Natural killer cell (primary cell): Measurements from ENCODE around the gene ATMIN. TPM values are rescaled to one million over a fixed set of nuclear protein-coding genes. Genes with fewer than 3 reads are reported as not detected.

ENCODE experiments used
- ATAC-seq, 3 donors: fragments of 150-1000 bp in 2 of 3; fragments of 200-7000 bp in 1 of 3; cut with Tn5 transposase; 1 replicate in 1 of 3; 2 replicates in 2 of 3; pipeline ENCODE4 v1.10.0; 2021; ENCODE audit warnings: mild to moderate bottlenecking in 2 of 3, moderate library complexity in 2 of 3
- DNase-seq, 2 donors: peaks; one replicate each; pipeline versions ENCODE4 v3.0.0 to v3.0.0-alpha.2; 2013 to 2021; ENCODE audit warnings: mixed read lengths in 1 of 2
- H3K27ac ChIP-seq: one replicate; pipeline ENCODE4 v1.5.1; 2013; ENCODE audit warnings: mild to moderate bottlenecking, low read length
- H3K27me3 ChIP-seq: one replicate; pipeline ENCODE4 v1.6.1; 2013; ENCODE audit warnings: low read length; ENCODE audit not compliant: control insufficient read depth, insufficient read depth
- H3K36me3 ChIP-seq: one replicate; pipeline ENCODE4 v1.6.1; 2013; ENCODE audit warnings: low read length; ENCODE audit not compliant: control insufficient read depth, insufficient read depth
- H3K4me1 ChIP-seq: one replicate; pipeline ENCODE4 v1.6.1; 2013; ENCODE audit warnings: low read length; ENCODE audit not compliant: control insufficient read depth, insufficient read depth
- H3K4me3 ChIP-seq: one replicate; pipeline ENCODE4 v1.5.1; 2013; ENCODE audit warnings: low read length
- H3K9me3 ChIP-seq: one replicate; pipeline ENCODE4 v1.6.1; 2013; ENCODE audit warnings: low read length; ENCODE audit not compliant: control insufficient read depth, insufficient read depth
- H3K27ac Mint-ChIP-seq, 2 donors: one replicate each; pipeline ENCODE4 v1.8.0; 2022; ENCODE audit warnings: mild to moderate bottlenecking in 2 of 2, mixed read lengths in 2 of 2, moderate library complexity in 1 of 2
- H3K27me3 Mint-ChIP-seq, 2 donors: one replicate each; pipeline ENCODE4 v1.8.0; 2022; ENCODE audit warnings: low read depth in 2 of 2, mixed read lengths in 2 of 2
- H3K36me3 Mint-ChIP-seq: one replicate; pipeline ENCODE4 v1.8.0; 2022; ENCODE audit warnings: mixed read lengths
- H3K4me1 Mint-ChIP-seq, 2 donors: one replicate each; pipeline ENCODE4 v1.8.0; 2022; ENCODE audit warnings: mixed read lengths in 2 of 2
- H3K4me3 Mint-ChIP-seq: one replicate; pipeline ENCODE4 v1.8.0; 2022; ENCODE audit warnings: mild to moderate bottlenecking, moderate library complexity, mixed read lengths
- H3K9me3 Mint-ChIP-seq, 2 donors: one replicate each; pipeline ENCODE4 v1.8.0; 2022; ENCODE audit warnings: mixed read lengths in 2 of 2
- WGBS: methylation state at CpG from one replicate; pipeline ENCODE4 v1.1.7; 2013; ENCODE audit warnings: missing lambda C conversion rate; ENCODE audit not compliant: insufficient coverage; 5-methylcytosine and 5-hydroxymethylcytosine counted together
- intact Hi-C: fragments of 100-400 bp; cut with micrococcal nuclease; formaldehyde crosslinking; loops from one replicate; pipeline ENCODE4 v1.14.2; 2022
- total RNA-seq, 4 donors: library from RNA; stranded (reverse); fragments of 120-200 nt in 1 of 4; gene quantifications; one replicate each; pipeline versions ENCODE4 v1.2.3 to v1.2.4, GENCODE V29; 2013 to 2022
- TF ChIP-seq, protein P1 (sequence below): fragments of 200-600 bp; IDR thresholded peaks from one replicate; pipeline ENCODE4 v1.8.0; 2022; ENCODE audit warnings: antibody characterized with exemption

ATMIN gene
- total RNA-seq, 3 donors from 2014 or later (not counting 1 experiment from before 2014, with no cell fraction given), result 35.3 to 51.8 (median 39.9) TPM

DNA sequence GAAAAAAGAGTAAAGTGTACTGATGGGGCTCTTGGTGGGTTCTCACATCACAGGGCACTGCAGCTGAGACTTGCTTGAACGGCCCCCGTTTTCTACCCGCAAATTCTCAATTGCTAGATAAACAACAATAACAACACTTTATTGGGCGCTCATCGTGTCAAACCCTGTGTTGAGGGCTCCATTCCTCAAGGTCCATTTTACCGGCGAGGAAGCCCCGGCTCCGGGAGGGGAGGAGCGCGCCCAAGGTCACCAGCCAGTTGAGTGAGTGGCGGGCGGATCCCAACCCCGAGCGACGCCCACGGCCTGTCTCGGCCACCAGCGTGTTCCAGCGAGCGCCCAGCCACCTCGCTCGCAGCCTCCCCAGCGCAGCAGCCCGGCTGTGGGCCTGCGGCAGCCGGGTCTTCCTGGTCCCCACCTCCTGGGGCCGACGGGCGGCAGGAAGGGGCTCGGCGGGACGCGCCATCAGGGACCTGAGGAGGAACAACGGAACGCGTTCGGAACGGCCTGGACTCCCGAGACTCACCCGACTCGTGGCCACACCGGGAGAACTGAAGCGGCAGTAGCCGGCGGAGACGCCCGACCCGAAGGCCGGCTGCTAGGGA, 29.3 kb upstream of the ATMIN start:
- H3K4me1 ChIP-seq, result peaks cover 32% of the 10 kb centered on the region
- H3K9me3 Mint-ChIP-seq, result no peaks in the 10 kb centered on the region
- ATAC-seq (peak; percentile 43 to 60 (median 43)), DNase-seq (peak in 1 of 2 donors; percentile 73)
- intact Hi-C loops, result loop anchor here (5.0 kb wide), 1 partner anchor 91 kb away; the partner anchor contains the start of gene GCSH
- H3K27ac Mint-ChIP-seq, result peak overlapping the region; percentile 97 to 99
- no peaks in the 10 kb centered on the region for H3K27me3 ChIP-seq
- H3K4me1 Mint-ChIP-seq, result peaks cover 35 to 39% of the 10 kb centered on the region in 2 donors
- H3K9me3 ChIP-seq, result no peaks in the 10 kb centered on the region
- peak overlapping the region; percentile 99 for H3K4me3 Mint-ChIP-seq
- no peaks in the 10 kb centered on the region for H3K27me3 Mint-ChIP-seq
- TF ChIP-seq, protein P1, sequence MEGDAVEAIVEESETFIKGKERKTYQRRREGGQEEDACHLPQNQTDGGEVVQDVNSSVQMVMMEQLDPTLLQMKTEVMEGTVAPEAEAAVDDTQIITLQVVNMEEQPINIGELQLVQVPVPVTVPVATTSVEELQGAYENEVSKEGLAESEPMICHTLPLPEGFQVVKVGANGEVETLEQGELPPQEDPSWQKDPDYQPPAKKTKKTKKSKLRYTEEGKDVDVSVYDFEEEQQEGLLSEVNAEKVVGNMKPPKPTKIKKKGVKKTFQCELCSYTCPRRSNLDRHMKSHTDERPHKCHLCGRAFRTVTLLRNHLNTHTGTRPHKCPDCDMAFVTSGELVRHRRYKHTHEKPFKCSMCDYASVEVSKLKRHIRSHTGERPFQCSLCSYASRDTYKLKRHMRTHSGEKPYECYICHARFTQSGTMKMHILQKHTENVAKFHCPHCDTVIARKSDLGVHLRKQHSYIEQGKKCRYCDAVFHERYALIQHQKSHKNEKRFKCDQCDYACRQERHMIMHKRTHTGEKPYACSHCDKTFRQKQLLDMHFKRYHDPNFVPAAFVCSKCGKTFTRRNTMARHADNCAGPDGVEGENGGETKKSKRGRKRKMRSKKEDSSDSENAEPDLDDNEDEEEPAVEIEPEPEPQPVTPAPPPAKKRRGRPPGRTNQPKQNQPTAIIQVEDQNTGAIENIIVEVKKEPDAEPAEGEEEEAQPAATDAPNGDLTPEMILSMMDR, result no peak
- H3K36me3 ChIP-seq, result no peaks in the 10 kb centered on the region
- no peaks in the 10 kb centered on the region for H3K36me3 Mint-ChIP-seq
- H3K4me3 ChIP-seq, result peak overlapping the region; percentile 74
- 0% methylated on average over 50 of the region's 50 CpGs for WGBS
- H3K27ac ChIP-seq, result peak overlapping the region; percentile 99

DNA sequence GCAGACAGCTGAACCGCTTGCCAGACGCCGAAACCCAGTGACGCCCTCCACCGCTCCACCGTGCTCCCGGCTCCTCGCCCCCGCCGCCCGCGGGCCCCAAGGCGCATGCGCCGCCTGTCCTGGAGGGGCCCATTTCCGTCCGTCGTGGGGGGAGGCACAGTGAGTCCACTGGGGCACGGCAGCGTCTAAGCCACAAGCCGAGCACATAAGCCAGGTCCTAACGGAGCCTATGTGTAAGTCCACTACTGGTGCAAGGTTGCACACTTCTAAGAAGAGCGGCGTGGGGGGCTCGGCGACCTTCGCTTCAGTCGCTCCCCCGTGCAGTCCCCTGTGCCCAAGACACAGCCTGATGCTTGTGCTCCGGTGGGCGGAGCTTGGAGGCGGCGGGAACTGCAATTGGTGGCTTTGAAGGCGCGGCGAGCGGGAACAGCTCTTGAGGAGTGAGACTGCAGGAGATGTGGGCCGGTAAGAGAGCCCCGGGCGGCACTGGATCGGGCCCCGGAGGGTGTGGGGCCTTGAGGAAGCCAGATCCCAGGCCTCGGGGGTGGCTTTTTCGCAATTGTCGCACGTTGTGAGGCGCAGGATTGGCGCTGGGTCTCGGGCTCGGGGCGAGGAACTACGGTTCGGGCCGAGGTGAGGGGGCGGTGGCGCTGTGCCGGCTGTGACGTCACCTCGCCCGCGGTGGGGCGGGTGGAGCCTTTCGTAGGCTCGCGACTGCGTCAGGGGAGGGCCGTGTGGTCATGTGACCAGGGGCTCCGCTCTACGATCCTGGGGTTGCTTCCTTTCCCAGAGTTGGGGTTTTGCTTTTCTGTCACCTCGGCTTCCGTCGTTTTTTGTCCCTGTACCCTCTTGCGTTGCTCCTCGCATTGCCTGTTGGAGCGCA, 28.6 kb upstream of the ATMIN start, which contains the start of the genes CENPN and CMC2:
CENPN (plus strand) TSS at position 402 of the 883 bp plus-strand sequence. CDS start 4,726 bp downstream, outside the sequence.
CMC2 (minus strand) TSS at position 73 of the 883 bp plus-strand sequence. CDS start 9,491 bp downstream, outside the sequence.
- Mint-ChIP-seq H3K4me1 (peaks cover 35 to 36% of the 10 kb centered on the region in 2 donors), H3K36me3 (no peaks in the 10 kb centered on the region), H3K27me3 (no peaks in the 10 kb centered on the region), H3K4me3 (peak within 1 kb of the TSS; percentile 99), H3K9me3 (no peaks in the 10 kb centered on the region), H3K27ac (peak within 1 kb of the TSS; percentile 97 to 99)
- Histone ChIP-seq H3K9me3 (no peaks in the 10 kb centered on the region), H3K27ac (peak within 1 kb of the TSS; percentile 99), H3K4me1 (peaks cover 32% of the 10 kb centered on the region), H3K4me3 (peak within 1 kb of the TSS; percentile 74), H3K27me3 (no peaks in the 10 kb centered on the region), H3K36me3 (no peaks in the 10 kb centered on the region)
- peak; percentile 99 for DNase-seq
- TF ChIP-seq, protein P1, result no peak
- intact Hi-C loops, result loop anchor here (1.0 to 5.0 kb wide), 2 partner anchors 69 to 90 kb away; partner anchors contain the start of gene GCSH
- ATAC-seq, result peak; percentile 78 to 91 (median 79)
- WGBS, result under 1% methylated on average over 75 of the region's 75 CpGs

DNA sequence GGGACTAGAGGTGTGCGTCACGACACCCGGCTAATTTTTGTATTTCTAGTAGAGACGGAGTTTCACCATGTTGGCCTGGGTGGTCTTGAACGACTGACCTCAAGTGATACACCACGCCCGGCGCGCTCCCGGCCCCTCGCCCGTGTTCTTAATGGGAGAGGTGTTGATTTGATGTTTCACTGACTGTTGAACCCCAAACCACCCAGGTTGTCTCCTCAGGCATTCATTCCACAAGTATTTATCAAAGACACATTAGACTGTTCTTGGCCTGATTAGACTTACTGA, 27.2 kb upstream of the ATMIN start:
- peak overlapping the region; percentile 97 to 99 for H3K27ac Mint-ChIP-seq
- Histone ChIP-seq H3K9me3 (no peaks in the 10 kb centered on the region), H3K27ac (peak overlapping the region; percentile 99), H3K27me3 (no peaks in the 10 kb centered on the region), H3K36me3 (no peaks in the 10 kb centered on the region), H3K4me3 (no peak overlapping the region), H3K4me1 (peaks cover 32% of the 10 kb centered on the region)
- H3K27me3 Mint-ChIP-seq, result no peaks in the 10 kb centered on the region
- H3K36me3 Mint-ChIP-seq, result no peaks in the 10 kb centered on the region
- intact Hi-C loops, result loop anchor here (5.0 kb wide), 1 partner anchor 89 kb away; the partner anchor contains the start of gene GCSH
- 99% methylated on average over 5 of the region's 12 CpGs for WGBS
- ATAC-seq, result no peak
- TF ChIP-seq, protein P1, result no peak
- peak overlapping the region; percentile 99 for H3K4me3 Mint-ChIP-seq
- no peaks in the 10 kb centered on the region for H3K9me3 Mint-ChIP-seq
- H3K4me1 Mint-ChIP-seq, result peaks cover 27 to 34% of the 10 kb centered on the region in 2 donors
- DNase-seq, result peak in 1 of 2 donors; percentile 16
